Spleen (tissue), 7 donors: ENCODE measurements around the gene PRKCE.

Experiments
- POLR2A ChIP-seq, 3 donors: fragments of 450-650 bp; IDR thresholded peaks; one replicate each; pipeline ENCODE4 v1.5.1; 2017; ENCODE audit warnings: antibody characterized with exemption in 3 of 3, mild to moderate bottlenecking in 1 of 3
- TF ChIP-seq, protein P1 (sequence below), 11 experiments: fragments of 200-600 bp in 7 of 11; fragments of 450-650 bp in 4 of 11; sonication (generic) in 4 of 11; IDR thresholded peaks in 8 of 11; conservative IDR thresholded peaks in 3 of 11; 1 replicate in 7 of 11; 2 replicates in 4 of 11; pipeline versions ENCODE4 v1.4.0 to v1.8.0; 2016 to 2021; ENCODE audit warnings: antibody characterized with exemption in 11 of 11, inconsistent platforms in 4 of 11, mild to moderate bottlenecking in 1 of 11
- donor health status: DM: no; HTN: no; CAD: no; lungs with moderate emphysema.
- donor health status: DM: no; HTN: no; CAD: no.
- donor health status: DM: no; HTN: no; CAD: no.

DNA sequence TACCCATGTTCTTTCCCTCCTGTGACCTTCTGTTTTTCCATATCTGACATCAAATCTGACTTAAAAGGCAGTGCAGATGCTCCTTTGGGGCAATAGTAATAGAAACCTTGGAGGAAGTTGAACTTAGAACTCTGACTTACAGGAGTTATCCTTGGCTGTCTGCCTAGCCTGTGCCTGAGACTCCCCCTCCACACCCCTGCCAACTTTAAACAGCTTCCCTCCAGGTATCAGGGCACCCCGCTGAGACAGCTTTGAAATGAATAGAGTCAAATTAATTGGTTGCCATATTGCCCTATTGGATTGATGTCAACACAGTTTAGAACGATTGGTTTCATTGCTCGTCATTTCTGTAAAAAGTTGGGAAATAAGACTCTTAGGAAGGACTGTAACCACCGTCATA is 322.0 kb downstream of the PRKCE start:
- TF ChIP-seq, protein P1, sequence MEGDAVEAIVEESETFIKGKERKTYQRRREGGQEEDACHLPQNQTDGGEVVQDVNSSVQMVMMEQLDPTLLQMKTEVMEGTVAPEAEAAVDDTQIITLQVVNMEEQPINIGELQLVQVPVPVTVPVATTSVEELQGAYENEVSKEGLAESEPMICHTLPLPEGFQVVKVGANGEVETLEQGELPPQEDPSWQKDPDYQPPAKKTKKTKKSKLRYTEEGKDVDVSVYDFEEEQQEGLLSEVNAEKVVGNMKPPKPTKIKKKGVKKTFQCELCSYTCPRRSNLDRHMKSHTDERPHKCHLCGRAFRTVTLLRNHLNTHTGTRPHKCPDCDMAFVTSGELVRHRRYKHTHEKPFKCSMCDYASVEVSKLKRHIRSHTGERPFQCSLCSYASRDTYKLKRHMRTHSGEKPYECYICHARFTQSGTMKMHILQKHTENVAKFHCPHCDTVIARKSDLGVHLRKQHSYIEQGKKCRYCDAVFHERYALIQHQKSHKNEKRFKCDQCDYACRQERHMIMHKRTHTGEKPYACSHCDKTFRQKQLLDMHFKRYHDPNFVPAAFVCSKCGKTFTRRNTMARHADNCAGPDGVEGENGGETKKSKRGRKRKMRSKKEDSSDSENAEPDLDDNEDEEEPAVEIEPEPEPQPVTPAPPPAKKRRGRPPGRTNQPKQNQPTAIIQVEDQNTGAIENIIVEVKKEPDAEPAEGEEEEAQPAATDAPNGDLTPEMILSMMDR (IDR thresholded peaks at IDR 0.05 in 8 of 11, conservative IDR thresholded peaks at IDR 0.05 in 3 of 11) = no peak
- no peak for TF ChIP-seq POLR2A (IDR thresholded peaks at IDR 0.05)
